CD4-positive, alpha-beta T cell (primary cell): Measurements from ENCODE around the gene SIX2. TPM values are rescaled to one million over a fixed set of nuclear protein-coding genes. Genes with fewer than 3 reads are reported as not detected.

Source experiments
- ATAC-seq: fragments of 200-7000 bp; cut with Tn5 transposase; one replicate; pipeline ENCODE4 v1.10.0; 2022; ENCODE audit warnings: mild to moderate bottlenecking; ENCODE audit not compliant: poor library complexity
- CTCF ChIA-PET: fragments of 350-600 bp; sonication (Branson Sonifier 250); formaldehyde crosslinking; loops from one replicate; lab custom pipeline; 2021; ENCODE audit warnings: antibody characterized with exemption, inconsistent platforms; lab: Charles Lee
- POLR2A ChIA-PET: fragments of 350-600 bp; sonication (Branson Sonifier 250); formaldehyde crosslinking; loops from one replicate; lab custom pipeline; 2021; ENCODE audit warnings: antibody characterized with exemption, inconsistent platforms; lab: Charles Lee
- DNase-seq, 14 experiments: peaks; one replicate each; pipeline ENCODE4 v3.0.0-alpha.2; 2013 to 2020; ENCODE audit warnings: mixed read lengths in 2 of 14
- H3K27ac ChIP-seq, 2 donors: one replicate each; pipeline versions ENCODE4 v1.5.1 to v1.7.0; 2013; ENCODE audit warnings: low read length in 2 of 2, low read depth in 1 of 2, mild to moderate bottlenecking in 1 of 2
- H3K27me3 ChIP-seq, 2 experiments: 1 replicate in 1 of 2; 2 replicates in 1 of 2; pipeline versions ENCODE4 v1.6.1 to v1.7.0; 2013; ENCODE audit warnings: low read length in 2 of 2, control low read depth in 1 of 2, mild to moderate bottlenecking in 1 of 2, moderate library complexity in 1 of 2; ENCODE audit not compliant: insufficient read depth in 2 of 2, control insufficient read depth in 1 of 2
- H3K36me3 ChIP-seq: one replicate; pipeline ENCODE4 v1.6.1; 2013; ENCODE audit warnings: low read length, control low read depth; ENCODE audit not compliant: insufficient read depth
- H3K4me1 ChIP-seq: one replicate; pipeline ENCODE4 v1.6.1; 2013; ENCODE audit warnings: low read length, control low read depth; ENCODE audit not compliant: insufficient read depth
- H3K4me3 ChIP-seq: one replicate; pipeline ENCODE4 v1.5.1; 2013; ENCODE audit warnings: mild to moderate bottlenecking, low read length, moderate library complexity
- H3K9me3 ChIP-seq, 2 experiments: 1 replicate in 1 of 2; 2 replicates in 1 of 2; pipeline versions ENCODE4 v1.6.1 to v1.7.0; 2013; ENCODE audit warnings: low read length in 2 of 2, mild to moderate bottlenecking in 2 of 2, control low read depth in 1 of 2, moderate library complexity in 1 of 2; ENCODE audit not compliant: control insufficient read depth in 1 of 2, insufficient read depth in 1 of 2
- H3K27ac Mint-ChIP-seq: one replicate; pipeline ENCODE4 v1.8.0; 2020; ENCODE audit warnings: mixed read lengths
- H3K27me3 Mint-ChIP-seq: one replicate; pipeline ENCODE4 v1.8.0; 2021; ENCODE audit warnings: mixed read lengths
- H3K36me3 Mint-ChIP-seq: one replicate; pipeline ENCODE4 v1.8.0; 2021; ENCODE audit warnings: low read depth, mixed read lengths
- H3K4me1 Mint-ChIP-seq: one replicate; pipeline ENCODE4 v1.8.0; 2021; ENCODE audit warnings: low read depth, mixed read lengths
- H3K4me3 Mint-ChIP-seq: one replicate; pipeline ENCODE4 v1.8.0; 2020; ENCODE audit warnings: mild to moderate bottlenecking, mixed read lengths
- H3K9me3 Mint-ChIP-seq: one replicate; pipeline ENCODE4 v1.8.0; 2020; ENCODE audit warnings: mixed read lengths
- intact Hi-C, 2 experiments: fragments of 100-400 bp; cut with DNase I in 1 of 2; cut with micrococcal nuclease in 1 of 2; formaldehyde crosslinking; loops; one replicate each; pipeline versions ENCODE4 v1.15.1 to v1.9.0; 2023 to 2025; cut with DNase I, micrococcal nuclease
- total RNA-seq, 174 experiments: library from RNA in 2 of 174; stranded (reverse) in 2 of 174; gene quantifications; one replicate each; pipeline ENCODE4 v1.2.3 and lab custom pipeline; 2021 to 2026
- TF ChIP-seq, protein P1 (sequence below): fragments of 200-600 bp; IDR thresholded peaks from one replicate; pipeline ENCODE4 v1.8.0; 2022; ENCODE audit warnings: antibody characterized with exemption, mild to moderate bottlenecking

The SIX2 gene
- total RNA-seq, 2 experiments from 2014 or later = not detected

DNA sequence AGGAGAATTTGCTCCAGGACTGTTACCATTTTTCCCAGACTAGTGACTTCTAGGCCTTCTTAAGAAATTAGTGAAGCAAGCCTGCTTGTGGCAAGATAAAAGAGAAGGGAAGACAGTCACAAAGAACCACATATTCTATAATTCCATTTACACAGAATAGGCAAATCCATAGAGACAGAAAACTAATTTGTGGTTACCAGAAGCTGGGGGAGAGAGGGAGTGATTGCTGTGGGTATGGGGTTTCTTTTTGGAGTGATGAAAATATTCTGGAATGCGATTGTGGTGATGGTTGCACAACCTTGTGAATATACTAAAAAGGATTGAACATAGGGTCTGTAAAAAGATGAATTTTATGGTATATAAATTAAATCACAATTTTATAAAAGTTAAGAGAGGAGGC is 37.5 kb upstream of the SIX2 start:
- TF ChIP-seq, protein P1, sequence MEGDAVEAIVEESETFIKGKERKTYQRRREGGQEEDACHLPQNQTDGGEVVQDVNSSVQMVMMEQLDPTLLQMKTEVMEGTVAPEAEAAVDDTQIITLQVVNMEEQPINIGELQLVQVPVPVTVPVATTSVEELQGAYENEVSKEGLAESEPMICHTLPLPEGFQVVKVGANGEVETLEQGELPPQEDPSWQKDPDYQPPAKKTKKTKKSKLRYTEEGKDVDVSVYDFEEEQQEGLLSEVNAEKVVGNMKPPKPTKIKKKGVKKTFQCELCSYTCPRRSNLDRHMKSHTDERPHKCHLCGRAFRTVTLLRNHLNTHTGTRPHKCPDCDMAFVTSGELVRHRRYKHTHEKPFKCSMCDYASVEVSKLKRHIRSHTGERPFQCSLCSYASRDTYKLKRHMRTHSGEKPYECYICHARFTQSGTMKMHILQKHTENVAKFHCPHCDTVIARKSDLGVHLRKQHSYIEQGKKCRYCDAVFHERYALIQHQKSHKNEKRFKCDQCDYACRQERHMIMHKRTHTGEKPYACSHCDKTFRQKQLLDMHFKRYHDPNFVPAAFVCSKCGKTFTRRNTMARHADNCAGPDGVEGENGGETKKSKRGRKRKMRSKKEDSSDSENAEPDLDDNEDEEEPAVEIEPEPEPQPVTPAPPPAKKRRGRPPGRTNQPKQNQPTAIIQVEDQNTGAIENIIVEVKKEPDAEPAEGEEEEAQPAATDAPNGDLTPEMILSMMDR = no peak
- Mint-ChIP-seq H3K27me3 (peaks cover 23% of the 10 kb centered on the region), H3K9me3 (no peaks in the 10 kb centered on the region), H3K4me1 (no peaks in the 10 kb centered on the region), H3K36me3 (no peaks in the 10 kb centered on the region), H3K27ac (no peak overlapping the region), H3K4me3 (no peak overlapping the region)
- H3K4me3 ChIP-seq = no peak overlapping the region
- H3K27me3 ChIP-seq = peaks cover 5 to 14% of the 10 kb centered on the region in 2 experiments
- intact Hi-C loops = no loop called here
- no peaks in the 10 kb centered on the region for H3K9me3 ChIP-seq
- no peaks in the 10 kb centered on the region for H3K4me1 ChIP-seq
- CTCF ChIA-PET = no interaction called here
- no peak for DNase-seq
- H3K27ac ChIP-seq = no peak overlapping the region
- no peaks in the 10 kb centered on the region for H3K36me3 ChIP-seq
- ATAC-seq = no peak
- POLR2A ChIA-PET = no interaction called here

DNA sequence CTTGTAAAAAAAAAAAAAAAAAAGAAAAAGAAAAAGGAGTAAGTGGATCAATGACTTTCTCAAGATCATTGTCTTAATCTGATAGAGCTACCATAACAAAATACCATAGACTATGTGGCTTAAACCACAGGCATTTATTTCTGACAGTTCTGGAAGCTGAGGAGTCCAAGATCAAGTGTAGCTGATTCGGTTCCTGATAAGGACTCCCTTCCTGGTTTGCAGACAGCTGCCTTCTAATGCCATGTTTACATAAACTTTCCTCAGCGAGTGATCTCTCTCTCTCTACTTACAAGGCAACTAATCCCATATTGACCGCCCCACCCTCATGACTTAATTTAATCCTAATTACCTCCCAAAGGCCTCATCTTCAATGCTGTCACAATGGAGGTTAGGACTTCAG is 36.5 kb upstream of the SIX2 start:
- Mint-ChIP-seq H3K4me3 (no peak overlapping the region), H3K27ac (no peak overlapping the region), H3K4me1 (no peaks in the 10 kb centered on the region), H3K9me3 (no peaks in the 10 kb centered on the region), H3K27me3 (peaks cover 23% of the 10 kb centered on the region), H3K36me3 (no peaks in the 10 kb centered on the region)
- intact Hi-C loops = no loop called here
- no peaks in the 10 kb centered on the region for H3K36me3 ChIP-seq
- TF ChIP-seq, protein P1 = no peak
- H3K27ac ChIP-seq = no peak overlapping the region
- H3K9me3 ChIP-seq = no peaks in the 10 kb centered on the region
- ChIA-PET CTCF (no interaction called here), POLR2A (interaction anchor here (0.5 kb wide), 1 partner anchor 1348 kb away, joined by 3 read pairs; no protein-coding TSS in a partner anchor)
- no peaks in the 10 kb centered on the region for H3K4me1 ChIP-seq
- DNase-seq (no peak), ATAC-seq (no peak)
- H3K27me3 ChIP-seq = peaks cover 5 to 18% of the 10 kb centered on the region in 2 experiments
- H3K4me3 ChIP-seq = no peak overlapping the region

DNA sequence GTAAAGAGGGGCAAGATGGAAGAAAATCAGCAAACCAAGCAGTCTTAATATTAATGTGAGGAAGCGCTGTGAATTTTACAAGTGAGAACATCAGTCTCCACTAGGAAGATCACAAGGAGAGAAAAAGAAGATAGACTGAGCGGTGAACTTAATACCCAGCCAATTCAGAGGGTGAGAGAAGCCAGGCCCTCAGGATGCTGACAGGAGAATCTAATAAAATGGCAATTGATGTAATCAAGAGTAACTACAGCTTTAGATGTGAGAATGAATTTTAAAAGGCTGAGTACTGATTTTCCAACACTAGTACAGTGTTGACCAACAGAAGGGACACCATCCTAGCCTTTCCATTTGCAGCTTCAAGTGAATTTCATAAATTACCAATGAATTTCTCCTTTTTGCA is 35.7 kb upstream of the SIX2 start:
- H3K27me3 ChIP-seq = peaks cover 6 to 18% of the 10 kb centered on the region in 2 experiments
- ChIA-PET CTCF (no interaction called here), POLR2A (interaction anchor here (0.5 kb wide), 1 partner anchor 1347 kb away, joined by 3 read pairs; no protein-coding TSS in a partner anchor)
- Mint-ChIP-seq H3K9me3 (no peaks in the 10 kb centered on the region), H3K27me3 (peaks cover 24% of the 10 kb centered on the region), H3K36me3 (no peaks in the 10 kb centered on the region), H3K4me3 (no peak overlapping the region), H3K27ac (no peak overlapping the region), H3K4me1 (no peaks in the 10 kb centered on the region)
- DNase-seq (no peak), ATAC-seq (no peak)
- no peak overlapping the region for H3K27ac ChIP-seq
- no peaks in the 10 kb centered on the region for H3K9me3 ChIP-seq
- intact Hi-C loops = no loop called here
- H3K4me3 ChIP-seq = no peak overlapping the region
- H3K36me3 ChIP-seq = no peaks in the 10 kb centered on the region
- no peaks in the 10 kb centered on the region for H3K4me1 ChIP-seq
- TF ChIP-seq, protein P1 = no peak
